HepG2 (cell line): ENCODE data around the gene IL17C. TPM values are rescaled to one million over a fixed set of nuclear protein-coding genes. Genes with fewer than 3 reads are reported as not detected.

Source experiments
- ATAC-seq: fragments of 200-7000 bp; cut with Tn5 transposase; 3 replicates; pipeline ENCODE4 v1.9.1; 2020; ENCODE audit warnings: mild to moderate bottlenecking, moderate library complexity
- BruUV-seq: library from RNA; stranded (reverse); fragments of 400-500 nt; replicated peaks from 2 replicates; lab custom pipeline; 2021; lab: Mats Ljungman, UMichigan
- CTCF ChIA-PET: fragments of 300-600 bp; formaldehyde crosslinking; extraction: SDS; loops from one replicate; lab custom pipeline; 2021; ENCODE audit warnings: low total read pairs, inconsistent platforms, low intra/inter-chr PET ratio; lab: Yijun Ruan, JAX
- POLR2A ChIA-PET: fragments of 350-600 bp; sonication (Branson Sonifier 250); formaldehyde crosslinking; loops from one replicate; lab custom pipeline; 2020; ENCODE audit warnings: antibody characterized with exemption, inconsistent platforms; lab: Yijun Ruan, JAX
- DNase-seq: peaks from one replicate; pipeline ENCODE4 v3.0.0-alpha.2; 2015; ENCODE audit warnings: low spot score
- FAIRE-seq: peaks from 3 replicates; lab custom pipeline; 2011; peaks lifted over from hg19 to GRCh38; lab: Jason Lieb, UNC
- H2AFZ ChIP-seq: one replicate; pipeline ENCODE4 v1.6.1; 2011; ENCODE audit warnings: low read length, inconsistent platforms
- H3K27ac ChIP-seq: fragments of 300-600 bp; 3 replicates; pipeline ENCODE4 v1.8.0; 2011; ENCODE audit warnings: mixed run types, mild to moderate bottlenecking, mixed read lengths, low read length, inconsistent platforms; ENCODE audit not compliant: insufficient read depth; ENCODE audit errors: extremely low read length
- H3K27me3 ChIP-seq, 2 experiments: fragments of 200-600 bp in 1 of 2; 2 replicates in 1 of 2; 3 replicates in 1 of 2; pipeline versions ENCODE4 v1.6.0 to v1.8.0; 2011; ENCODE audit warnings: low read length in 2 of 2, mild to moderate bottlenecking in 2 of 2, moderate library complexity in 2 of 2, inconsistent platforms in 1 of 2; ENCODE audit not compliant: insufficient read depth in 2 of 2, control insufficient read depth in 1 of 2
- H3K36me3 ChIP-seq, 2 experiments: fragments of 200-600 bp in 1 of 2; replicated peaks in 1 of 2; 2 replicates in 1 of 2; 3 replicates in 1 of 2; pipeline versions ENCODE4 v1.5.1 to v1.8.0; 2011; ENCODE audit warnings: low read length in 2 of 2, inconsistent platforms in 1 of 2; ENCODE audit not compliant: insufficient read depth in 2 of 2, control insufficient read depth in 1 of 2
- H3K4me1 ChIP-seq: 2 replicates; pipeline ENCODE4 v1.5.1; 2012; ENCODE audit warnings: low read length, inconsistent platforms; ENCODE audit not compliant: insufficient read depth
- H3K4me2 ChIP-seq: 2 replicates; pipeline ENCODE4 v1.6.0; 2011; ENCODE audit warnings: low read depth, low read length, inconsistent platforms
- H3K4me3 ChIP-seq, 3 experiments: fragments of 200-600 bp in 1 of 3; sonication (generic), shearing (Covaris generic) in 1 of 3; replicated peaks in 1 of 3; 2 replicates each; pipeline ENCODE4 v1.5.1; 2011 to 2016; ENCODE audit warnings: low read length in 3 of 3, inconsistent platforms in 2 of 3, low read depth in 2 of 3, mild to moderate bottlenecking in 2 of 3, control low read depth in 1 of 3, mixed read lengths in 1 of 3; ENCODE audit not compliant: insufficient read depth in 1 of 3
- H3K79me2 ChIP-seq: one replicate; pipeline ENCODE4 v1.6.1; 2011; ENCODE audit warnings: low read length, inconsistent platforms; ENCODE audit not compliant: insufficient read depth
- H3K9ac ChIP-seq: 2 replicates; pipeline ENCODE4 v1.6.0; 2011; ENCODE audit warnings: mild to moderate bottlenecking, low read depth, low read length, inconsistent platforms; ENCODE audit not compliant: insufficient read depth
- H3K9me3 ChIP-seq: 2 replicates; pipeline ENCODE4 v1.5.1; 2012; ENCODE audit warnings: mild to moderate bottlenecking, low read length
- H4K20me1 ChIP-seq: 2 replicates; pipeline ENCODE4 v1.6.0; 2011; ENCODE audit warnings: inconsistent platforms, mild to moderate bottlenecking, low read length, moderate library complexity; ENCODE audit not compliant: insufficient read depth
- EED ChIP-seq: sonication (generic); formaldehyde crosslinking; IDR thresholded peaks from 2 replicates; pipeline ENCODE4 v1.5.0; 2020; ENCODE audit warnings: mild to moderate bottlenecking, missing genetic modification reagents
- FOXK2 ChIP-seq: fragments of 450-650 bp; IDR thresholded peaks from 2 replicates; pipeline ENCODE4 v1.6.1; 2016
- FOXM1 ChIP-seq: sonication (generic); formaldehyde crosslinking; IDR thresholded peaks from 2 replicates; pipeline ENCODE4 v1.5.0; 2020; ENCODE audit warnings: missing genetic modification reagents
- GATAD1 ChIP-seq: IDR thresholded peaks from 2 replicates; pipeline ENCODE4 v1.6.1; 2016; ENCODE audit warnings: missing genetic modification reagents, missing compliant biosample characterization
- MAFF ChIP-seq: IDR thresholded peaks from 2 replicates; pipeline ENCODE4 v1.6.1; 2011; ENCODE audit warnings: low read depth, low read length, improper control_type of control experiment
- MTA1 ChIP-seq: sonication (generic); formaldehyde crosslinking; IDR thresholded peaks from 2 replicates; pipeline ENCODE4 v1.4.0; 2020; ENCODE audit warnings: missing genetic modification reagents, mild to moderate bottlenecking, borderline replicate concordance
- TSC22D2 ChIP-seq: sonication (generic); formaldehyde crosslinking; IDR thresholded peaks from 2 replicates; pipeline ENCODE4 v1.5.1; 2020; ENCODE audit warnings: missing genetic modification reagents, mild to moderate bottlenecking, borderline replicate concordance
- ZNF343 ChIP-seq: sonication (generic); formaldehyde crosslinking; IDR thresholded peaks from 2 replicates; pipeline ENCODE4 v1.4.0; 2020; ENCODE audit warnings: mild to moderate bottlenecking, missing genetic modification reagents
- ZNF773 ChIP-seq: sonication (generic); formaldehyde crosslinking; IDR thresholded peaks from 2 replicates; pipeline ENCODE4 v1.4.0; 2020; ENCODE audit warnings: missing genetic modification reagents, borderline replicate concordance
- WGBS: methylation state at CpG from one replicate; pipeline ENCODE4 v1.1.6; 2017; ENCODE audit warnings: low lambda C conversion rate; 5-methylcytosine and 5-hydroxymethylcytosine counted together
- in situ Hi-C: cut with HindIII; loops from 2 replicates; pipeline ENCODE4 v1.10.0; 2017; ENCODE audit warnings: low pct_unique_long_range_greater_than_20kb; ENCODE audit not compliant: extremely low pct_ligation_motif_present
- intact Hi-C: fragments of 100-400 bp; cut with micrococcal nuclease; formaldehyde crosslinking; loops from one replicate; pipeline ENCODE4 v1.10.0; 2022; ENCODE audit not compliant: unreplicated experiment
- polyA plus RNA-seq, 8 experiments: library from polyadenylated mRNA; depleted of rRNA in 3 of 8; stranded (reverse) in 7 of 8; unstranded in 1 of 8; fragments of >200 nt; fragmentation: Illumina TruSeq in 4 of 8; extraction: Trizol in 4 of 8; gene quantifications; 2 replicates each; pipeline versions ENCODE4 v1.2.1 to v1.2.3, GENCODE V29; 2011 to 2016; ENCODE audit warnings: low read depth in 4 of 8, missing spikeins in 1 of 8, mixed read lengths in 1 of 8; ENCODE audit not compliant: insufficient read depth in 1 of 8
- total RNA-seq, 5 experiments: library from RNA; depleted of rRNA; stranded (reverse); fragments of >200 nt; fragmentation: Illumina TruSeq; extraction: Trizol; gene quantifications; 2 replicates each; pipeline ENCODE4 v1.2.3, GENCODE V29; 2016; ENCODE audit warnings: low read depth in 1 of 5
- TF ChIP-seq, protein P1 (sequence below): sonication (generic); formaldehyde crosslinking; IDR thresholded peaks from 2 replicates; pipeline ENCODE4 v1.4.0; 2020; ENCODE audit warnings: missing genetic modification reagents
- TF ChIP-seq, protein P2 (sequence below): sonication (generic); formaldehyde crosslinking; IDR thresholded peaks from 2 replicates; pipeline ENCODE4 v1.5.1; 2020; ENCODE audit warnings: mild to moderate bottlenecking, missing genetic modification reagents, moderate library complexity
- TF ChIP-seq, protein P3 (sequence below): sonication (generic); formaldehyde crosslinking; IDR thresholded peaks from 2 replicates; pipeline ENCODE4 v1.4.0; 2020; ENCODE audit warnings: missing genetic modification reagents, borderline replicate concordance

IL17C gene
- total and polyA plus RNA-seq, 2 of the 13 experiments (the other 11 are each of a cell fraction or from before 2014, with no cell fraction given) = not detected

DNA sequence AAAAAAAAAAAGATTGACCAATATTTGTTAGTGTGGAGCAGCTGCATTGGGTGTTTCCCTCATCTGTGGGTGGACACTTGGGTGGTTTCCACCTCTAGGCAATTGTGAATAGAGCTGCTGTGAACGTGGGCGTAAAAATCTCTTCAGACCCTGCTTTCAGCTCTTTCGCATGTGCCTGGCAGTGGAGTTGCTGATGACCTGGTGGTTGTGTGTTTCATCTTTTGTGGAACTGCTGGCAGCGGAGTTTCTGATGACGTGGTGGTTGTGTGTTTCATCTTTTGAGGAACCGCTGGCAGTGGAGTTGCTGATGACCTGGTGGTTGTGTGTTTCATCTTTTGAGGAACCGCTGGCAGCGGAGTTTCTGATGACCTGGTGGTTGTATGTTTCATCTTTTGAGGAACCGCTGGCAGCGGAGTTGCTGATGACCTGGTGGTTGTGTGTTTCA lies 46.8 kb upstream of the IL17C start:
- CTCF ChIA-PET = no interaction called here
- BruUV-seq = no TSS peak
- POLR2A ChIA-PET = no interaction called here

More for the DNA sequence above, 46.8 kb upstream of the IL17C start:
- FAIRE-seq (no peak), ATAC-seq (no peak), DNase-seq (no peak)
- no peaks in the 10 kb centered on the region for H4K20me1 ChIP-seq
- TF ChIP-seq FOXM1 (CRISPR knock-in tag) (no peak), ZNF773 (CRISPR knock-in tag) (no peak), ZNF343 (CRISPR knock-in tag) (no peak), TSC22D2 (CRISPR knock-in tag) (no peak), MAFF (no peak), EED (no peak), MTA1 (CRISPR knock-in tag) (no peak), FOXK2 (no peak), GATAD1 (CRISPR knock-in tag) (no peak)
- TF ChIP-seq, protein P1, sequence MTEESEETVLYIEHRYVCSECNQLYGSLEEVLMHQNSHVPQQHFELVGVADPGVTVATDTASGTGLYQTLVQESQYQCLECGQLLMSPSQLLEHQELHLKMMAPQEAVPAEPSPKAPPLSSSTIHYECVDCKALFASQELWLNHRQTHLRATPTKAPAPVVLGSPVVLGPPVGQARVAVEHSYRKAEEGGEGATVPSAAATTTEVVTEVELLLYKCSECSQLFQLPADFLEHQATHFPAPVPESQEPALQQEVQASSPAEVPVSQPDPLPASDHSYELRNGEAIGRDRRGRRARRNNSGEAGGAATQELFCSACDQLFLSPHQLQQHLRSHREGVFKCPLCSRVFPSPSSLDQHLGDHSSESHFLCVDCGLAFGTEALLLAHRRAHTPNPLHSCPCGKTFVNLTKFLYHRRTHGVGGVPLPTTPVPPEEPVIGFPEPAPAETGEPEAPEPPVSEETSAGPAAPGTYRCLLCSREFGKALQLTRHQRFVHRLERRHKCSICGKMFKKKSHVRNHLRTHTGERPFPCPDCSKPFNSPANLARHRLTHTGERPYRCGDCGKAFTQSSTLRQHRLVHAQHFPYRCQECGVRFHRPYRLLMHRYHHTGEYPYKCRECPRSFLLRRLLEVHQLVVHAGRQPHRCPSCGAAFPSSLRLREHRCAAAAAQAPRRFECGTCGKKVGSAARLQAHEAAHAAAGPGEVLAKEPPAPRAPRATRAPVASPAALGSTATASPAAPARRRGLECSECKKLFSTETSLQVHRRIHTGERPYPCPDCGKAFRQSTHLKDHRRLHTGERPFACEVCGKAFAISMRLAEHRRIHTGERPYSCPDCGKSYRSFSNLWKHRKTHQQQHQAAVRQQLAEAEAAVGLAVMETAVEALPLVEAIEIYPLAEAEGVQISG (CRISPR knock-in tag) = no peak
- TF ChIP-seq, protein P2, sequence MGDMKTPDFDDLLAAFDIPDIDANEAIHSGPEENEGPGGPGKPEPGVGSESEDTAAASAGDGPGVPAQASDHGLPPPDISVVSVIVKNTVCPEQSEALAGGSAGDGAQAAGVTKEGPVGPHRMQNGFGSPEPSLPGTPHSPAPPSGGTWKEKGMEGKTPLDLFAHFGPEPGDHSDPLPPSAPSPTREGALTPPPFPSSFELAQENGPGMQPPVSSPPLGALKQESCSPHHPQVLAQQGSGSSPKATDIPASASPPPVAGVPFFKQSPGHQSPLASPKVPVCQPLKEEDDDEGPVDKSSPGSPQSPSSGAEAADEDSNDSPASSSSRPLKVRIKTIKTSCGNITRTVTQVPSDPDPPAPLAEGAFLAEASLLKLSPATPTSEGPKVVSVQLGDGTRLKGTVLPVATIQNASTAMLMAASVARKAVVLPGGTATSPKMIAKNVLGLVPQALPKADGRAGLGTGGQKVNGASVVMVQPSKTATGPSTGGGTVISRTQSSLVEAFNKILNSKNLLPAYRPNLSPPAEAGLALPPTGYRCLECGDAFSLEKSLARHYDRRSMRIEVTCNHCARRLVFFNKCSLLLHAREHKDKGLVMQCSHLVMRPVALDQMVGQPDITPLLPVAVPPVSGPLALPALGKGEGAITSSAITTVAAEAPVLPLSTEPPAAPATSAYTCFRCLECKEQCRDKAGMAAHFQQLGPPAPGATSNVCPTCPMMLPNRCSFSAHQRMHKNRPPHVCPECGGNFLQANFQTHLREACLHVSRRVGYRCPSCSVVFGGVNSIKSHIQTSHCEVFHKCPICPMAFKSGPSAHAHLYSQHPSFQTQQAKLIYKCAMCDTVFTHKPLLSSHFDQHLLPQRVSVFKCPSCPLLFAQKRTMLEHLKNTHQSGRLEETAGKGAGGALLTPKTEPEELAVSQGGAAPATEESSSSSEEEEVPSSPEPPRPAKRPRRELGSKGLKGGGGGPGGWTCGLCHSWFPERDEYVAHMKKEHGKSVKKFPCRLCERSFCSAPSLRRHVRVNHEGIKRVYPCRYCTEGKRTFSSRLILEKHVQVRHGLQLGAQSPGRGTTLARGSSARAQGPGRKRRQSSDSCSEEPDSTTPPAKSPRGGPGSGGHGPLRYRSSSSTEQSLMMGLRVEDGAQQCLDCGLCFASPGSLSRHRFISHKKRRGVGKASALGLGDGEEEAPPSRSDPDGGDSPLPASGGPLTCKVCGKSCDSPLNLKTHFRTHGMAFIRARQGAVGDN = no peak
- TF ChIP-seq, protein P3, sequence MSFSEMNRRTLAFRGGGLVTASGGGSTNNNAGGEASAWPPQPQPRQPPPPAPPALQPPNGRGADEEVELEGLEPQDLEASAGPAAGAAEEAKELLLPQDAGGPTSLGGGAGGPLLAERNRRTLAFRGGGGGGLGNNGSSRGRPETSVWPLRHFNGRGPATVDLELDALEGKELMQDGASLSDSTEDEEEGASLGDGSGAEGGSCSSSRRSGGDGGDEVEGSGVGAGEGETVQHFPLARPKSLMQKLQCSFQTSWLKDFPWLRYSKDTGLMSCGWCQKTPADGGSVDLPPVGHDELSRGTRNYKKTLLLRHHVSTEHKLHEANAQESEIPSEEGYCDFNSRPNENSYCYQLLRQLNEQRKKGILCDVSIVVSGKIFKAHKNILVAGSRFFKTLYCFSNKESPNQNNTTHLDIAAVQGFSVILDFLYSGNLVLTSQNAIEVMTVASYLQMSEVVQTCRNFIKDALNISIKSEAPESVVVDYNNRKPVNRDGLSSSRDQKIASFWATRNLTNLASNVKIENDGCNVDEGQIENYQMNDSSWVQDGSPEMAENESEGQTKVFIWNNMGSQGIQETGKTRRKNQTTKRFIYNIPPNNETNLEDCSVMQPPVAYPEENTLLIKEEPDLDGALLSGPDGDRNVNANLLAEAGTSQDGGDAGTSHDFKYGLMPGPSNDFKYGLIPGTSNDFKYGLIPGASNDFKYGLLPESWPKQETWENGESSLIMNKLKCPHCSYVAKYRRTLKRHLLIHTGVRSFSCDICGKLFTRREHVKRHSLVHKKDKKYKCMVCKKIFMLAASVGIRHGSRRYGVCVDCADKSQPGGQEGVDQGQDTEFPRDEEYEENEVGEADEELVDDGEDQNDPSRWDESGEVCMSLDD (CRISPR knock-in tag) = no peak
- H3K4me2 ChIP-seq = no peak overlapping the region
- no peaks in the 10 kb centered on the region for H3K27me3 ChIP-seq
- H3K36me3 ChIP-seq = peaks cover 37 to 61% of the 10 kb centered on the region in 2 experiments
- in situ Hi-C loops (no loop called here), intact Hi-C loops (no loop called here)
- no peak overlapping the region for H3K9ac ChIP-seq
- no peak overlapping the region for H3K27ac ChIP-seq
- H3K9me3 ChIP-seq = no peaks in the 10 kb centered on the region
- peaks cover 8% of the 10 kb centered on the region for H3K4me1 ChIP-seq
- WGBS = 98% methylated on average over 9 of the region's 10 CpGs
- H3K4me3 ChIP-seq = no peak overlapping the region
- peaks cover 16% of the 10 kb centered on the region for H3K79me2 ChIP-seq
- H2AFZ ChIP-seq = no peak overlapping the region
